ENCODE data around the gene CTSH. TPM values are rescaled to one million over a fixed set of nuclear protein-coding genes. Genes with fewer than 3 reads are reported as not detected.

CTSH gene
- total RNA-seq = 40.5 and 43.9 TPM in 2 replicates

- H3K36me3 Mint-ChIP-seq (ENCODE audit: low read depth) = peaks cover 2% of the 10 kb centered on the region
- peaks cover 10% of the 10 kb centered on the region for H3K4me1 Mint-ChIP-seq
- H3K27me3 Mint-ChIP-seq = peaks cover 25% of the 10 kb centered on the region
- peak within 1 kb of the TSS; percentile 89 for H3K4me3 Mint-ChIP-seq
- H3K27ac Mint-ChIP-seq = peak within 1 kb of the TSS; percentile 72
- peak; percentile 92 for DNase-seq
- no peaks in the 10 kb centered on the region for H3K9me3 Mint-ChIP-seq
- intact Hi-C loops (cut with micrococcal nuclease) = no loop called here
Observed at GRCh38 chr15:78944669-78945407, at the start of gene CTSH. CTSH (minus strand) TSS chr15:78945046; CDS start chr15:78944981, 65 bp downstream.

GRCh38 chr15:78993931-78994530 is 49.2 kb upstream of the CTSH start:
- Mint-ChIP-seq H3K36me3 (ENCODE audit: low read depth) (no peaks in the 10 kb centered on the region), H3K27me3 (peaks cover 7% of the 10 kb centered on the region), H3K27ac (no peak overlapping the region), H3K4me1 (peaks cover 8% of the 10 kb centered on the region), H3K9me3 (no peaks in the 10 kb centered on the region), H3K4me3 (no peak overlapping the region)
- no peak for DNase-seq
- intact Hi-C loops (cut with micrococcal nuclease) = no loop called here

- intact Hi-C loops (cut with micrococcal nuclease) = no loop called here
- DNase-seq = no peak
- peak overlapping the region; percentile 75 for H3K27ac Mint-ChIP-seq
- no peaks in the 10 kb centered on the region for H3K36me3 Mint-ChIP-seq (ENCODE audit: low read depth)
- H3K4me1 Mint-ChIP-seq = peaks cover 11% of the 10 kb centered on the region
- H3K27me3 Mint-ChIP-seq = peaks cover 8% of the 10 kb centered on the region
- no peak overlapping the region for H3K4me3 Mint-ChIP-seq
- no peaks in the 10 kb centered on the region for H3K9me3 Mint-ChIP-seq
Observed at GRCh38 chr15:78993257-78993930, 48.5 kb upstream of the CTSH start.

- H3K4me3 Mint-ChIP-seq = no peak overlapping the region
- peaks cover 14% of the 10 kb centered on the region for H3K4me1 Mint-ChIP-seq
- peaks cover 8% of the 10 kb centered on the region for H3K27me3 Mint-ChIP-seq
- peak overlapping the region; percentile 75 for H3K27ac Mint-ChIP-seq
- intact Hi-C loops (cut with micrococcal nuclease) = no loop called here
- H3K36me3 Mint-ChIP-seq (ENCODE audit: low read depth) = no peaks in the 10 kb centered on the region
- no peaks in the 10 kb centered on the region for H3K9me3 Mint-ChIP-seq
- no peak for DNase-seq
Observed at GRCh38 chr15:78992416-78993256, 47.8 kb upstream of the CTSH start.

- Mint-ChIP-seq H3K4me1 (peaks cover 16% of the 10 kb centered on the region), H3K9me3 (no peaks in the 10 kb centered on the region)
Observed at GRCh38 chr15:78991879-78992278, 47.0 kb upstream of the CTSH start.

GRCh38 chr15:78991476-78991875 is 46.6 kb upstream of the CTSH start:
- no peaks in the 10 kb centered on the region for H3K9me3 Mint-ChIP-seq
- no peak overlapping the region for H3K27ac Mint-ChIP-seq
- H3K4me3 Mint-ChIP-seq = no peak overlapping the region
- DNase-seq = no peak
- peaks cover 16% of the 10 kb centered on the region for H3K4me1 Mint-ChIP-seq
- intact Hi-C loops (cut with micrococcal nuclease) = no loop called here
- peaks cover 8% of the 10 kb centered on the region for H3K27me3 Mint-ChIP-seq
- no peaks in the 10 kb centered on the region for H3K36me3 Mint-ChIP-seq (ENCODE audit: low read depth)

More at GRCh38 chr15:78991879-78992278, 47.0 kb upstream of the CTSH start:
- no peak overlapping the region for H3K27ac Mint-ChIP-seq
- no peaks in the 10 kb centered on the region for H3K36me3 Mint-ChIP-seq (ENCODE audit: low read depth)
- intact Hi-C loops (cut with micrococcal nuclease) = no loop called here
- H3K27me3 Mint-ChIP-seq = peaks cover 8% of the 10 kb centered on the region
- DNase-seq = no peak
- H3K4me3 Mint-ChIP-seq = no peak overlapping the region

- Mint-ChIP-seq H3K36me3 (ENCODE audit: low read depth) (no peaks in the 10 kb centered on the region), H3K4me3 (no peak overlapping the region), H3K27me3 (peaks cover 10% of the 10 kb centered on the region), H3K9me3 (no peaks in the 10 kb centered on the region), H3K4me1 (peaks cover 13% of the 10 kb centered on the region), H3K27ac (no peak overlapping the region)
- DNase-seq = no peak
- intact Hi-C loops (cut with micrococcal nuclease) = no loop called here
Observed at GRCh38 chr15:78990278-78990677, 45.4 kb upstream of the CTSH start.

- no peak for DNase-seq
- Mint-ChIP-seq H3K9me3 (no peaks in the 10 kb centered on the region), H3K27me3 (peaks cover 10% of the 10 kb centered on the region), H3K4me3 (no peak overlapping the region), H3K36me3 (ENCODE audit: low read depth) (no peaks in the 10 kb centered on the region), H3K27ac (no peak overlapping the region), H3K4me1 (peaks cover 13% of the 10 kb centered on the region)
- intact Hi-C loops (cut with micrococcal nuclease) = no loop called here
Observed at GRCh38 chr15:78989701-78990240, 44.9 kb upstream of the CTSH start.

GRCh38 chr15:78988361-78988911 is 43.6 kb upstream of the CTSH start:
- intact Hi-C loops (cut with micrococcal nuclease) = no loop called here
- H3K27ac Mint-ChIP-seq = peak overlapping the region; percentile 27
- peaks cover 10% of the 10 kb centered on the region for H3K27me3 Mint-ChIP-seq
- H3K4me1 Mint-ChIP-seq = peaks cover 13% of the 10 kb centered on the region
- H3K36me3 Mint-ChIP-seq (ENCODE audit: low read depth) = no peaks in the 10 kb centered on the region
- DNase-seq = peak; percentile 74
- no peaks in the 10 kb centered on the region for H3K9me3 Mint-ChIP-seq
- no peak overlapping the region for H3K4me3 Mint-ChIP-seq

GRCh38 chr15:78987556-78988360 is 42.9 kb upstream of the CTSH start:
- intact Hi-C loops (cut with micrococcal nuclease) = no loop called here
- Mint-ChIP-seq H3K27me3 (peaks cover 12% of the 10 kb centered on the region), H3K9me3 (no peaks in the 10 kb centered on the region), H3K36me3 (ENCODE audit: low read depth) (no peaks in the 10 kb centered on the region), H3K27ac (no peak overlapping the region), H3K4me3 (no peak overlapping the region), H3K4me1 (peaks cover 8% of the 10 kb centered on the region)
- no peak for DNase-seq

GRCh38 chr15:78985859-78986475 is 41.1 kb upstream of the CTSH start:
- Mint-ChIP-seq H3K4me3 (no peak overlapping the region), H3K27ac (no peak overlapping the region), H3K27me3 (peaks cover 12% of the 10 kb centered on the region), H3K9me3 (no peaks in the 10 kb centered on the region), H3K36me3 (ENCODE audit: low read depth) (no peaks in the 10 kb centered on the region), H3K4me1 (peaks cover 7% of the 10 kb centered on the region)
- no peak for DNase-seq
- intact Hi-C loops (cut with micrococcal nuclease) = no loop called here

- no peaks in the 10 kb centered on the region for H3K9me3 Mint-ChIP-seq
- H3K4me1 Mint-ChIP-seq = peaks cover 9% of the 10 kb centered on the region
- no peaks in the 10 kb centered on the region for H3K36me3 Mint-ChIP-seq (ENCODE audit: low read depth)
- H3K27me3 Mint-ChIP-seq = peaks cover 6% of the 10 kb centered on the region
- H3K4me3 Mint-ChIP-seq = no peak overlapping the region
- H3K27ac Mint-ChIP-seq = no peak overlapping the region
- intact Hi-C loops (cut with micrococcal nuclease) = no loop called here
- DNase-seq = no peak
Observed at GRCh38 chr15:78984041-78984440, 39.2 kb upstream of the CTSH start.
